ENCODE data around the gene ENPP1.

ENPP1 gene

DNA sequence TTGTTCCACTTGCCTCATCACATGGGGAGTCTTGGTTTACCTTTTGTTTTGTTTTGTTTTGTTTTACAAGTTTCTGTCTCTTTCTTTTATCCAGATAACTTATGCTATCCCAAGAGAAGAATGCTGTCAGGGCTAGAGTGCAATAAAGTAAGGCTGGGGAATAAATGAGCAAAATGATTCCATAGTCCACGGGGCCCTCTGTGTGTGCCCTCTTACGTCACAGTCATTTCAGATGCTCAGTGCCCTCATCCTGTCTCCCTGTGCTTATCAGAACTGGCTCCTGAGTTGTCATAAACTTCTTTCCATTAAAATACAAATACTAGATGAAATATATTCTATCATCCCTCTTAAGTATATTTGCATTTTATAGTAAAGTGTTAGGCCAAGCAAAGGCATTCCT is 30.8 kb upstream of the ENPP1 start:
- no peaks in the 10 kb centered on the region for H3K36me3 ChIP-seq (ENCODE audit: control insufficient read depth, insufficient read depth, low read length)
- no peak overlapping the region for H3K4me3 ChIP-seq (replicated peaks; ENCODE audit: low read depth, low read length)
- no peaks in the 10 kb centered on the region; the same call in 1 of the 2 replicates for H3K27me3 ChIP-seq (replicated peaks; ENCODE audit: control insufficient read depth, insufficient read depth, low read length)
- no peak for DNase-seq (ENCODE audit: extremely low read depth, insufficient read length)
- TF ChIP-seq, protein P1, sequence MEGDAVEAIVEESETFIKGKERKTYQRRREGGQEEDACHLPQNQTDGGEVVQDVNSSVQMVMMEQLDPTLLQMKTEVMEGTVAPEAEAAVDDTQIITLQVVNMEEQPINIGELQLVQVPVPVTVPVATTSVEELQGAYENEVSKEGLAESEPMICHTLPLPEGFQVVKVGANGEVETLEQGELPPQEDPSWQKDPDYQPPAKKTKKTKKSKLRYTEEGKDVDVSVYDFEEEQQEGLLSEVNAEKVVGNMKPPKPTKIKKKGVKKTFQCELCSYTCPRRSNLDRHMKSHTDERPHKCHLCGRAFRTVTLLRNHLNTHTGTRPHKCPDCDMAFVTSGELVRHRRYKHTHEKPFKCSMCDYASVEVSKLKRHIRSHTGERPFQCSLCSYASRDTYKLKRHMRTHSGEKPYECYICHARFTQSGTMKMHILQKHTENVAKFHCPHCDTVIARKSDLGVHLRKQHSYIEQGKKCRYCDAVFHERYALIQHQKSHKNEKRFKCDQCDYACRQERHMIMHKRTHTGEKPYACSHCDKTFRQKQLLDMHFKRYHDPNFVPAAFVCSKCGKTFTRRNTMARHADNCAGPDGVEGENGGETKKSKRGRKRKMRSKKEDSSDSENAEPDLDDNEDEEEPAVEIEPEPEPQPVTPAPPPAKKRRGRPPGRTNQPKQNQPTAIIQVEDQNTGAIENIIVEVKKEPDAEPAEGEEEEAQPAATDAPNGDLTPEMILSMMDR (IDR thresholded peaks at IDR 0.05; ENCODE audit: insufficient read depth, low read length, poor library complexity, severe bottlenecking), result no peak

DNA sequence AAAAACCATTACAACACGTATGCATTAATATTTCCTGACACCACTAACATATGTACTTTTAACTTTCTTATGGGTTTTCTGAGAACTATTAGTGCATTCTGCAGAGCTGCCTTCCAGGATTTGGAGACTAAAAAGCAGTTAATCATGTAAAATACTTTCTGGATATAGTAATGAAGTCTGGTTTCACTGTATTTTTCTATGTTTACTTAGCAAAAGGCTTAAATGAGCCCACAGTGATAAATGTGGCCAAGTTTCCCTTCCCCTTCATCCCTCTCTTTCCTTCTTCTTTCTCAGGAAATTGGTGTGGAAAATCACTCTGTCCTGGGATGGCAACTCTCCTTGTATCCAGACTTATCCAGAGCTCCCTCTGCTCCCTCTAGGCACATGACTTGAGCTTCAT is 29.7 kb upstream of the ENPP1 start:
- TF ChIP-seq, protein P1 (IDR thresholded peaks at IDR 0.05; ENCODE audit: insufficient read depth, low read length, poor library complexity, severe bottlenecking), result no peak
- H3K27me3 ChIP-seq (replicated peaks; ENCODE audit: control insufficient read depth, insufficient read depth, low read length), result no peaks in the 10 kb centered on the region; the same call in 1 of the 2 replicates
- no peak overlapping the region for H3K4me3 ChIP-seq (replicated peaks; ENCODE audit: low read depth, low read length)
- no peak for DNase-seq (ENCODE audit: extremely low read depth, insufficient read length)
- H3K36me3 ChIP-seq (ENCODE audit: control insufficient read depth, insufficient read depth, low read length), result no peaks in the 10 kb centered on the region

DNA sequence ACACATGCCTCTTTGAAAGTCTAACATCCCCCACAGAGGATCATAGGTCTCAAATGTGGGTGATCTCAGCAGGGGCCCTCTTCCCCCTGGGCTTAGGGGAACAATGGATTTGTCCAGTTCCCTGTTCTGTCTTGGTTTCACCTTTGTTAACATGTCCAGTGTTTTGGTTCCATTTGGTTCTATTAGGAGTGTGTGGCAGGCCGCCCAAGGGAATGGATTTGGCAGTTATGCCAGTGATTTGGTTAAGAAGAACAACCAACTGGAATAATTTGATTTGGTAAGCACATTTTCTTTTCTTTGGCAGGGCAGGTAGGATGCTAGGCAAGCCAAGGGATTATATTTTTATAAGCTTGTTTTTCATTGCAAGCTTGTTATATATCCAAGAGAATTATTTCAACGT is 28.5 kb upstream of the ENPP1 start:
- DNase-seq (ENCODE audit: extremely low read depth, insufficient read length), result no peak
- TF ChIP-seq, protein P1 (IDR thresholded peaks at IDR 0.05; ENCODE audit: insufficient read depth, low read length, poor library complexity, severe bottlenecking), result no peak
- Histone ChIP-seq H3K4me3 (replicated peaks; ENCODE audit: low read depth, low read length) (no peak overlapping the region), H3K36me3 (ENCODE audit: control insufficient read depth, insufficient read depth, low read length) (no peaks in the 10 kb centered on the region), H3K27me3 (replicated peaks; ENCODE audit: control insufficient read depth, insufficient read depth, low read length) (no peaks in the 10 kb centered on the region; the same call in 1 of the 2 replicates)

DNA sequence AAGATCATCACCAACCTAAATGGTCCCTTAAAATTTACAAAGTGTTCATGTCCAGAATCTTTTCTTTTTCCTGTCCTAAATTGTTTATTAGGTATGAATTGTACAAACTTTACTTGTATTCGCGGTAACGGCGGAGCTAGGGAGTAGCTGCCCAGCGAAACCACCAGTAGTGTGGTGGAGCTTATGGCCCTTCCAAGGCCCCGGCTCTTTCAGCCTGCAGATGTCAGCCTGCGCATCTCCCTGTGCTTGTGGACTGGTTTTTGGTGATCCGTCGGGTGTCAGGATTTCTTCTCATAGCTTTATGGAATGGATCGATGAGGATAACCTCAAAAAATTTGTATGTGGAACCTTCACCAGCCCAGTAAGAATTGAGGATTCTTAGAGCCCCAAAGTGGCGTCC is 27.2 kb upstream of the ENPP1 start:
- no peak for DNase-seq (ENCODE audit: extremely low read depth, insufficient read length)
- Histone ChIP-seq H3K4me3 (replicated peaks; ENCODE audit: low read depth, low read length) (no peak overlapping the region), H3K36me3 (ENCODE audit: control insufficient read depth, insufficient read depth, low read length) (no peaks in the 10 kb centered on the region), H3K27me3 (replicated peaks; ENCODE audit: control insufficient read depth, insufficient read depth, low read length) (no peaks in the 10 kb centered on the region; the same call in 1 of the 2 replicates)
- TF ChIP-seq, protein P1 (IDR thresholded peaks at IDR 0.05; ENCODE audit: insufficient read depth, low read length, poor library complexity, severe bottlenecking), result no peak

DNA sequence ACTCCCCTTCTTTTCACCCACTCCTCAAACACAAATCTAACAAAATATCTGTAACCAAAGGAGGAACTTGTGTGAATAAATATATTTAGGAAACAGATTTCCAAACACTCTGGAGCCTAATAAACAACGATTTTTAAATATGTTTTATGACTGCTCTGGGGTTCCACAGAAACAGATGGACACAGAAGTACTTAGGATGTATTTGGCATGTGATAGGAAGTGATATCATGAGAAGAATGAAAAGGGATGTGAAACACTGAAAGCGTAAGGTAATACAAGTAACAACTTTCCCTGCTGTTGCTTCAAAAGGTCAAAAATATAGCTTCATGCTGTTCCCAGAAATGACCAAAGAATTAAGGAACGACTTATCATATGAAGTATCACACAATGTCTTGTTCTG is 26.1 kb upstream of the ENPP1 start:
- DNase-seq (ENCODE audit: extremely low read depth, insufficient read length), result no peak
- TF ChIP-seq, protein P1 (IDR thresholded peaks at IDR 0.05; ENCODE audit: insufficient read depth, low read length, poor library complexity, severe bottlenecking), result no peak
- Histone ChIP-seq H3K36me3 (ENCODE audit: control insufficient read depth, insufficient read depth, low read length) (no peaks in the 10 kb centered on the region), H3K27me3 (replicated peaks; ENCODE audit: control insufficient read depth, insufficient read depth, low read length) (no peaks in the 10 kb centered on the region; the same call in 1 of the 2 replicates), H3K4me3 (replicated peaks; ENCODE audit: low read depth, low read length) (no peak overlapping the region)

DNA sequence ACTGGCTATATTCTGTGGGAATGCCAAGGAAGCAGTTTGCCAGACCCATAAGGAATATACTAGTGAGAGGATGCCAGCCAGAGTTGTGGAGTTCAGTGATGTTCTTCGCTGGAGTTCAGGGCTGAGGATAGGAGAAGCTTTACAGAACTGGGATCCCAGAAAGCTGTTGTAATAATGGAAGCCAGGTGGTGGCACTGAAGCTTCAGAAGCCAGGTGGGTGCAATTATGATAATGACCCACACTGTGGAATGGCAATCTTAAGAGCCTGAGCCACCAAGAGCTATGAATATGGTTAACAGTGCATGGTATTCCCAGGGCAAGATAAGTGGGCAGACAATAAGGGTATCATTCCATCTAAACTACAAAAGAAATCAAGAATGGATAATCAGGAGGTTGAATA is 25.1 kb upstream of the ENPP1 start:
- H3K27me3 ChIP-seq (replicated peaks; ENCODE audit: control insufficient read depth, insufficient read depth, low read length), result no peaks in the 10 kb centered on the region; the same call in 1 of the 2 replicates
- DNase-seq (ENCODE audit: extremely low read depth, insufficient read length), result no peak
- no peak overlapping the region for H3K4me3 ChIP-seq (replicated peaks; ENCODE audit: low read depth, low read length)

More for the DNA sequence above, 25.1 kb upstream of the ENPP1 start:
- H3K36me3 ChIP-seq (ENCODE audit: control insufficient read depth, insufficient read depth, low read length), result no peaks in the 10 kb centered on the region
- TF ChIP-seq, protein P1 (IDR thresholded peaks at IDR 0.05; ENCODE audit: insufficient read depth, low read length, poor library complexity, severe bottlenecking), result no peak
